Raji (cell line): ENCODE results near the gene ZBTB45.

Experiments used
- POLR2A ChIP-seq: IDR thresholded peaks from 2 replicates; pipeline ENCODE4 v1.6.1; 2011; ENCODE audit warnings: low read depth, low read length, control low read depth; ENCODE audit not compliant: insufficient read depth

The ZBTB45 gene

DNA sequence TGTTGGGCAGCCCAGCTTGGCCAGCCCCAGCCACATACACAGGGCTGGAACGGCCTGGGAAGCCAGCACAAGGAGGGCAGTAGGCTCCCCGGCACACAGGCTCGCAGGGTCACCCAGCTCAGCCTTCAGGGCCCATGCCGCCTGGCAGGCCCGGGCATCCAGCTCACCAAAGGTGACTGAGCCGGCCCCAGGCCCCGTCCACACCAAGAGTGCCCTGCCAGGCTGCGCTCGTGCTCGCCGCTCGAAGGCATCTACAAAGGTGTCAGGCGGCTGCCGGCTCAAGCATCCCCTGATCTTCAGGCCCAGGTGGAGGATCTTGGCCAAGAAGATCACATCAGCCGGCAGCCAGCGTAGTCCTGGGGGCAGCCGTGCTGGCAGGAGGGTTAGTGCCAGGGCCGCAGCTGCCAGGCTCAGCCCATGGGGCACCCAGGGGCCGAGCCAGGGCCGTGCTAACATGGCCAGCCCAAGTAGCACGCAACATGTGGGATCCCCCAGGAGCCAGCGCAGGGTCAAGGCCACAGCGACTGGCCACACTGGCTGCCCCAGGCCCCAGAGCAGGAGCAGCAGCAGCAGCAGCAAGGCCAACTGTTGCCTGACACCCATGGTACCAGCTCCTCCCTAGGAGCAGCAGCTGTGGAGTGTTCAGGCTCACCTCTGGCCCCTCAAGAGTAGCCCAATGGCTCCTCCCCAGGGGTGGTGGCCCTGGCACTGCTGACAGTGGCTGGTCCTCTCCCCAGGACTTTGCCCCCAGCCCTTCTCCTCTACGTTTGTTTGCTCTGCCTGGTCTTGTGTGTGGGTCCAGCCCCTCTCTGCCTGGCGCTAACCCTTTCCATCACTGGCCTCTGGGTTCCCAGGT is 8.0 kb downstream of the ZBTB45 start, which contains the start of gene SLC27A5:
TSS of gene SLC27A5 (minus strand) at position 640 of the 856 bp plus-strand sequence. CDS start at position 603, 37 bp downstream.
- no peak for TF ChIP-seq POLR2A

GRCh38 chr19:58510084-58510862 is 9.3 kb downstream of the ZBTB45 start:
- TF ChIP-seq POLR2A: no peak

DNA sequence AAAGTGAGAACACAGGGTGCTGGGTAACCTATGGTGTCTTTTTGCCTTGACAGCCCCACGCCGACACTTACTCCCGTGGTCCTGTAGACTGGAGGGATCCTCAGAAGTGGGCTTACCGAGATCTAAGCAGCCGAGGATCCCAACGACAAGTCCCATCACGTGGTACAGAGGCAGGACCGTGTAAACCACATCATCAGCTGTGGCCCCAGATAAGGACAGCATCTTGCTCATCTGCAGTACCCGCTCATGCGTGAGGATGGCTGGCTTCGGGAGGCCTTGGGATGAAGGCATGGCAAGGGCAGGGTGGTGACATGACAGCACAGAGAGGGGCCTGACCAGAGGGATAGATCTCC is 9.9 kb downstream of the ZBTB45 start:
- no peak for TF ChIP-seq POLR2A

- no peak for TF ChIP-seq POLR2A
These were observed 19.4 kb downstream of the ZBTB45 start for GRCh38 chr19:58500242-58500641.

GRCh38 chr19:58499021-58499927 is 20.3 kb downstream of the ZBTB45 start:
- TF ChIP-seq POLR2A: peak; percentile 94

GRCh38 chr19:58498316-58499020 is 21.1 kb downstream of the ZBTB45 start:
- TF ChIP-seq POLR2A: no peak

DNA sequence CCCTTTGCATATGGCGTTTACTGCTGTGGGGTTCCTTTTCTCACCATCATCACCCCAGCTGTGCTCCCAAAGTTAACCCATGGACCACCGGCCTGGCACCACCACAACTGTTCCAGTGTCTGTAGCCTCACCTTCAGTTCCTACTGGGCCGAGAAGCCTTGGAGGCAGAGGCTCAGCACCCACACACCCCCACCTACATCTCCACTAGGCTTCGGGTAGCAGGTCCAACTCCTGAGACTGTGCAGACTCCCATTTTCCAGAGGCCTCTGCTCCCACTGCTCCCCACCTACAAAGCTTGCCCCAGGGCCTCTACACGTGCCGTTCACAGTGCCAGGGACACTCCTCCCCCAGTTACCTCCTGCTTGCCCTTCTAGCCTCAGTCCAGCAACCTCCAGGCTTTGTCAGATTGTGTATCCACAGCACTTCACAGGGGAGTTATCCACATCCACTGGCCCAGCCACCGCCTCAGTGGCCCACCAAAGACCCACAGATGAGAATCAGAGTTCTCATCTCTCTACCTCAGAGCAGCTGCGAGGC is 21.9 kb downstream of the ZBTB45 start:
- TF ChIP-seq POLR2A: no peak

- no peak for TF ChIP-seq POLR2A
These were observed 27.3 kb downstream of the ZBTB45 start for GRCh38 chr19:58492265-58492664.

- no peak for TF ChIP-seq POLR2A
These were observed 28.2 kb downstream of the ZBTB45 start for GRCh38 chr19:58491393-58491792.

DNA sequence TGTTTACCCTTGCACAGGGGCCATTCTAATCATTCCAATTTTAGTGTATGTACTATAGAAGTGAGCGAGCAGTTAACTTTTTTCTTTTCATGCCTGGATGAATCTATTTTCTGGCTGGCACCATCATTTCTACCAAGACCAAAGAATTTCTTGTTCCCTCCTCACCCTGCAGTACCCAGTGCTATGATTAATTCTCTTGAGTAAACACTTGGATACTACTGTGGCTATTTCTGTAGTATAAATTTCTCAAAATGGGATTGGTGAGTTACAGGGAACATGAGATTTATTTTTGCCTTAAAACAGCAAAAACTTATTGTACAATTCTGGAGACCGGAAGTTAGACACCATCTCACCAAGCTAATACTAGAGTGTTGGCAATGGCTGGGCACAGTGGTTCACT is 35.8 kb downstream of the ZBTB45 start:
- TF ChIP-seq POLR2A: no peak

GRCh38 chr19:58482372-58482771 is 37.2 kb downstream of the ZBTB45 start:
- no peak for TF ChIP-seq POLR2A

GRCh38 chr19:58480831-58481230 is 38.8 kb downstream of the ZBTB45 start:
- TF ChIP-seq POLR2A: no peak

- TF ChIP-seq POLR2A: no peak
These were observed 39.2 kb downstream of the ZBTB45 start for GRCh38 chr19:58480481-58480830.

DNA sequence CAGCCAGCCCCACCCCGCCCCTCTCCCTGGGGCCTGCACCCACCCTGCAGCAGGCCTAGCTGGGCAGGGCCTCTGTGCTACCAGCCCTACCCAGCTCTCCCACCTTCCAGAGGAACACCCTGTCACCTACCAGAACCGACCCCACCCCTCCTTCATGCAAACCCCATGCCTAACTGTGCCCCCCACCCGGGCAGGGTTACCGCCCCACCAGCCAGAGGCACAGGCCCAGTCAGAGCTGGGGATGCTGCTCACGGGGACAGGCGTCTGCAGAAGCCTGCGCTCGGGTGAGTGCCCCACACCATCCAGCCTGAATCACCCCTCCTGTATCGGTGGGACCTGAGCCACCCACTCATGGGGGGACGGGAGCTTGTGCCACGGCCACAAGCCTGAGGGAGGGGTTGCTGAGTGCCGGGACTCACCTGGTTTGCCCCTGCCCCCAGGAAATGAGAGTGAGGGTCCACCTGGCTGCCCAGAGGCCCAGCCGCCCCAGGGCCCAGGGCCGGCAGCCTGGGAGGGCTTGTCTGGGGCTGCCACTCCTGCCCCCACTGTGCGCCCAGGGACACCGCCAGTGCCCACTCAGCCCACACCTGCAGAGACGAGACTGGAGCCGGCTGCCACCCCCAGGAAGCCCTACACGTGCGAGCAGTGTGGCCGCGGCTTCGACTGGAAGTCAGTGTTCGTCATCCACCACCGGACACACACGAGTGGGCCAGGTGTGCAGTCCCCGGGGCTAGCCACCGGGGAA is 39.7 kb downstream of the ZBTB45 start:
- TF ChIP-seq POLR2A: no peak
